ENCODE data around the gene TMED7.

DNA sequence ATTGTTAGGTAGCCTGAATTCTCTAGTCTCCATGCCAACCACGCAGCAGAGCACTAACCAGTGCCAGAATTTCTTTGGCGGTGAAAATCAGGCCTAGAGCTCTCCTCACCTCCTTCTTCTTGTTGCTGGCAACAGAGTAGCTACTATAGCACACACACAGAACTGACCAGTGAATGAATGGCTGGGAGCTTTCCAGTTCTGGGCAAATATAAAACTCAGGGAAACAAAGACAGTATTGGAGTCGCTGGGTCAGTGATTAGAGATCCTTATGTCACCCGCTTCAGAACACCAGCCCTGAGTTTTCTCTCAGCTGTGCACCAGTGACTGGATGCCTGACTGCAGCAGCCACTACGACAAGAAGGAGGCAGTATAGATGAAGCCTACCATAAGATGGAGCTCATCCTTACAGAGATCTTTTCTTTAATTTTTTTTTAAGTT is 54.4 kb downstream of the TMED7 start:
- TF ChIP-seq, protein P1, sequence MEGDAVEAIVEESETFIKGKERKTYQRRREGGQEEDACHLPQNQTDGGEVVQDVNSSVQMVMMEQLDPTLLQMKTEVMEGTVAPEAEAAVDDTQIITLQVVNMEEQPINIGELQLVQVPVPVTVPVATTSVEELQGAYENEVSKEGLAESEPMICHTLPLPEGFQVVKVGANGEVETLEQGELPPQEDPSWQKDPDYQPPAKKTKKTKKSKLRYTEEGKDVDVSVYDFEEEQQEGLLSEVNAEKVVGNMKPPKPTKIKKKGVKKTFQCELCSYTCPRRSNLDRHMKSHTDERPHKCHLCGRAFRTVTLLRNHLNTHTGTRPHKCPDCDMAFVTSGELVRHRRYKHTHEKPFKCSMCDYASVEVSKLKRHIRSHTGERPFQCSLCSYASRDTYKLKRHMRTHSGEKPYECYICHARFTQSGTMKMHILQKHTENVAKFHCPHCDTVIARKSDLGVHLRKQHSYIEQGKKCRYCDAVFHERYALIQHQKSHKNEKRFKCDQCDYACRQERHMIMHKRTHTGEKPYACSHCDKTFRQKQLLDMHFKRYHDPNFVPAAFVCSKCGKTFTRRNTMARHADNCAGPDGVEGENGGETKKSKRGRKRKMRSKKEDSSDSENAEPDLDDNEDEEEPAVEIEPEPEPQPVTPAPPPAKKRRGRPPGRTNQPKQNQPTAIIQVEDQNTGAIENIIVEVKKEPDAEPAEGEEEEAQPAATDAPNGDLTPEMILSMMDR (conservative IDR thresholded peaks at IDR 0.05): no peak
- TF ChIP-seq EZH2 (IDR thresholded peaks at IDR 0.05; ENCODE audit: low read depth): no peak
